HG02885 (cell line): ENCODE measurements around the gene CPPED1.
A peak's percentile ranks its signal among the peaks of the same experiment; 100 is the strongest.
"Not testable (repeated sequence)": the region's sequence is repeated elsewhere in the genome, so short reads cannot be mapped to it uniquely, and the experiment has no call there.

Experiments
- ATAC-seq: cut with Tn5 transposase; IDR thresholded peaks from one replicate; pipeline ENCODE4 v1.9.1; 2021; ENCODE audit warnings: mild to moderate bottlenecking; ENCODE audit not compliant: unreplicated experiment, poor library complexity

CPPED1 gene

GRCh38 chr16:12803203-12804093 is at the start of gene CPPED1:
TSS of gene CPPED1 (minus strand) at chr16:12803887. CDS start at chr16:12803776, 111 bp downstream.
- peak; percentile 82 for ATAC-seq

DNA sequence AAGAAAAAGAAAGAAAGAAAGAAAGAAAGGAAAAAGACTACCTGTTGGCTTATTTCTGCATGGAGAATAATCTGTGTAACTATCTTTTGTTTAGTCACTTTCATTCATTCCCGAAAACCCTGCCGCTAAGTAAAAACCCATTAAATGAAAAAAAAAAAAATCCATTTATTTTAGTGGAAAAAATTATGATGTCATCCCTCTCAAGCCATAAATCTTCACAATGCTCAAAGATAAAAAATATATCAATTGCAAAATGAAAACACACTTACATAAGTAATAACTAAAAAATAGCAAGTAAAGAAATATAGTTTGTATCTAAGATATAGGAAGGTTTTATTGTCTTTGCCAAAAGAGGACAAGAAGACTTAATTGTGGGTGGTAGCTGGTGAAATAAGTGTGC is 46.5 kb upstream of the CPPED1 start:
- ATAC-seq, result no peak

DNA sequence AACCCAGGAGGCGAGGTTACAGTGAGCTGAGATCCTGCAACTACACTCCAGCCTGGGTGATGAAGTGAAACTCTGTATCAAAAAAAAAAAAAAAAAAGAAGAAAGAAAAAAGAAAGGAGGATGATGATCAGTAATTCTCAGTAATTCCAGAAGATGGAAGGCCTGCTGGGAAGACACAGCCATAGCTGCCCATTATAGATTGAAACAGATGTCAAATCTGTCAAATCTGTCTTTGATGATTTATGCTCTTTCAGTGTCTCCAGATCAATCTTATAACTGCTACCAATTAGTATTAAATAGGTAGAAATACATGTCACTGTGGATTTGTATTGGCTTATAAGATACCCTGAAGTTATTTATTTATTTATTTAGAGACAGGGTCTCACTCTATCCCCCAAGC is 42.9 kb upstream of the CPPED1 start:
- no peak for ATAC-seq

- ATAC-seq, result no peak
Observed at GRCh38 chr16:12845282-12845681, 41.6 kb upstream of the CPPED1 start.

DNA sequence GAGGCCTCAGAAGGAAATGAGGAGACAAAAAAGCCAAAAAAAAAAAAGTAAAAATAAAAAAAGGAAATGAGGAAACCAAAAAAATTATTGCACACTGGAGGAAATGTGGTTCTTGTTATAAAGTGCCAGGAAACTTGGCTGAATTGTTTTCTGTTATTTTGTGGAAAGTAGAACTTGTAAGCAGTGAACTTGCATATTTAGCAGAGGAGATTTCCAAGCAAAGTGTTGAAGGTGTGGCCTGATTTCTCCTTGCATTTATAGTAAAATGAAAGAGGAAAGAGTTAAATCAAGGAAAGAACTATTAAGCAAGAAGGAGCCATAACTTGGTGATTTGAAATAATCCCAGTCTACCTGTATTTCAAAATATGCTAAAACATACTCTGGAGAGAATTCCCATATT is 34.1 kb upstream of the CPPED1 start:
- ATAC-seq, result no peak

DNA sequence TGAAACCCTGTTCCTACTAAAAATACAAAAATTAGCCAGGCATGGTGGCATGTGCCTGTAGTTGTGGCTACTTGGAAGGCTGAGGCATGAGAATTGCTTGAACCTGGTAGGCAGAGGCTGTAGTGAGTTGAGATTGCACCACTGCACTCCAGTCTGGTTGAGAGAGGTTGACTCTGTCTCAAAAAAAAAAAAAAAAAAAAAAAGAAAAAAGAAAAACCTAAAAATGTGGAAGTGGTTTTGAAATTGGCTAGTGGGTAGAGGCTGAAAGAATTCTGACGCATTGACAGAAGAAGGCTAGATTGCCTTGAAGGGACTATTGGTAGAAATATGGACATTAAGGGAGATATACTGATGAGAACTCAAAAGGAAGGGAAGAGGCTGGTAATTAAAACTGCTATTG is 33.6 kb upstream of the CPPED1 start:
- ATAC-seq, result no peak

GRCh38 chr16:12833926-12834325 is 30.2 kb upstream of the CPPED1 start:
- no peak for ATAC-seq

DNA sequence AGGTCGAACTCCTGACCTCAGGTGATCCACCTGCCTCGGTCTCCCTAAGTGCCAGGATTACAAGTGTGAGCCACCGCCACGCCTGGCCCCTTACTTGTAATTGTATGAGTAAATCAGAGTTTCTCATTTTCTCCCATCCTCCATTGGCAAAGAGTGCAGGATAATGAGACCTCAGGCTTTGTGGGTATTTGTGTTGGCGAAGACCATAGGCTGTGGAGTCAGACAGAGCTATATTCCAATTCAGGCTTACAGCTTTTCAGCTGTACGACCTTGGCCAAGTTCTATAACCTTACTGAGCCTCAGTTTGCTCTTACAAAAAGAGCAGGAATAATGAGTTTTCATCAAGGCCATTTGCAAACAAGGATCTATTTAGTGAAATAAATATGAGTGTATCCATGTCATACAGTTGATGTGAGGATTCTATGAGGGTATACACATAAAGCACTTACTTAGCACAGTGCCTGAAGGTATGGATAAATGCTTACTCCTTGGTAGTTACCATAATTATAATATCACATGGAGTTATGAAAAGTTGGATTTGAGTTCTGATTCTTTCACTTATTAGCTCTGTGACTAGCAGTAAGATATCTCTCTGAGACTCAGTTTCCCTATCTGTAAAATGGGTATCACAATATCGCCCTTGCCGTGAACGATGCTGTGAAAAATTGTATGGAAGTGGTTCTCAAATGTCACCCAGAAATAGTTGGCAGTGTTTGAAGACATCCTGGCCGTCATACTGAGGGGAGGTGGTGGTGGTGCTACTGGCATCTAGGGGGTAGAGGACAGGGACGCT is 25.6 kb upstream of the CPPED1 start:
- no peak for ATAC-seq

DNA sequence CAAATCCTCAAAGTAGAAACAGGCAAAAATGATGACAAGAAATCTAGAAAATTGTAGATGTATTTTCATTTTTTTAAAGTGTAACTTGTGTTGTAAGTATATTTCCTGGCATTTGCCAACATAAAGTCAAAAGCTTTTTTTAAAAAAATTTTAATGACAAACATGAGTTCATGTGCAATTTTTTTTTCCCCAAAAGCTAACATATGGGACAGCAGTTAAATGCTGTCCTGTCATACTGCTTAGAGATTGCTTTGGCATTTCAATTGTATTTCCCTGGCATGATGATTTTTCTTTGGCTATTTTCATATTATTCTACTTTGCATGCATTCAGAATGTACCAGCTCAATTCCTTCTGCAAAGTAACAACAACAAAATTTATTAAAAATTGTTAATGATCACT is 24.5 kb upstream of the CPPED1 start:
- no peak for ATAC-seq

DNA sequence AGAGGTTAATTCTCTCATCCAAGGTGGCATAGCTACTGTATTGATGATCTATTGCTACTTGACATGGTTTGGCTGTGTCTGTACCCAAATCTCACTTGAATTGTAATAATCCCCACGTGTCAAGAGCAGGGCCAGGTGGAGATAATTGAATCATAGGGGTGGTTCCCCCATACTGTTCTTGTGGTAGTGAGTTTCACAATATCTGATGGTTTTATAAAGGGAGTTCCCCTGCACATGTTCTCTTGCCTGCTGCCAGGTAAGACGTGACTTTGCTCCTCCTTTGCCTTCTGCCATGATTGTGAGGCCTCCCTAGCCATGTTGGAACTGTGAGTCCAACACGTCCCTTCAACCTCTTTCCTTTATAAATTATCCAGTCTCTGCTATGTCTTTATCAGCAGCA is 22.9 kb upstream of the CPPED1 start:
- ATAC-seq, result no peak

GRCh38 chr16:12819126-12820117 is 15.7 kb upstream of the CPPED1 start:
- no peak for ATAC-seq

GRCh38 chr16:12818326-12818725 is 14.6 kb upstream of the CPPED1 start:
- ATAC-seq, result no peak

DNA sequence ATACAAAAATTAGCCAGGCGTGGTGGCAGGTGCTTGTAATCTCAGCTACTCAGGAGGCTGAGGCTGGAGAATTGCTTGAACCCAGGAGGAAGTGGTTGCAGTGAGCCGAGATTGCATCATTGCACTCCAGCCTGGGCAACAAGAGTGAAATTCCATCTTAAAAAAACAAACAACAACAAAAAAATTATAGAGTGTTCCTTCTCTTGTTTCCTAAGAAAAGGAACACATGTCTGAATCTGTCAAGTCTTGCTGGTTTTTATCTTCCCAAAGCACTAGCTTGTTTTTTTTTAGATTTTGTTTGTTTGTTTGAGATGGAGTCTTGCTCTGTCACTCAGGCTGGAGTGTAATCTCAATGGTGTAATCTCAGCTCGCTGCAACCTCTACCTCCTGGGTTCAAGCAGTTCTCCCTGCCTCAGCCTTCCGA is 13.1 kb upstream of the CPPED1 start:
- not testable (repeated sequence) for ATAC-seq

DNA sequence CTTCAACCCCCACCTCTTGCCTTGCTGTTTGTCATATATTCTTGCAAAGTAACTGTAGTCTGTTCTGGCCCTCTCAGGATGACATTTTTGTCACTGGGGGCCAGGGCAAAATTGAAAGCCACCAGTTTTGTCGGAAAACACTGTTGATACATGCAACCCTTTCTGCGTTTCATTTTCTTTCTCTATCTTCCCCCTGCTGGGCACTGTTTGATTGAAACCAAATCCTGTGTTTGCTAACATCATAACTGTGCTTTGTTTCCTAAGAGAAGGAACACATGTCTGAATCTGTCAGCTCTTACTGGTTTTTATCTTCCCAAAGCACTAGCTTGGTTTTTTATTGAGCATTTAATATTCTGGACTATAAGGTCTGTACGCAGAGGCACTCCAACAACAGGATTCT is 11.7 kb upstream of the CPPED1 start:
- no peak for ATAC-seq

DNA sequence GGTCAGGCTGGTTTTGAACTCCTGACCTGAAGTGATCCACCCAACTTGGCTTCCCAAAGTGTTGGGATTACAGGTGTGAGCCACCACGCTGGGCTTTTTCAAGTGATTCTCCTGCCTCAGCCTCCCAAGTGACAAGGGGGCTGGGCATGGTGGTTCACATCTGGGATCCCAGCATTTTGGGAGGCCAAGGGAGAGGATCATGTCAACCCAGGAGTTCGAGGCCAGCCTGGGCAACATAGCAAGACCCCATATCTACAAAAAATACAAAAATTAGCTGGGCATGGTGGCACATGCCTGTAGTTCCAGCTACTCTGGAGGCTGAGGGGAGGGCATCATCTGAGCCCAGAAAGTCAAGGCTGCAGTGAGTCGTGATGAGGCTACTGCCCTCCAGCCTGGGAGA is 10.0 kb upstream of the CPPED1 start:
- not testable (repeated sequence) for ATAC-seq

DNA sequence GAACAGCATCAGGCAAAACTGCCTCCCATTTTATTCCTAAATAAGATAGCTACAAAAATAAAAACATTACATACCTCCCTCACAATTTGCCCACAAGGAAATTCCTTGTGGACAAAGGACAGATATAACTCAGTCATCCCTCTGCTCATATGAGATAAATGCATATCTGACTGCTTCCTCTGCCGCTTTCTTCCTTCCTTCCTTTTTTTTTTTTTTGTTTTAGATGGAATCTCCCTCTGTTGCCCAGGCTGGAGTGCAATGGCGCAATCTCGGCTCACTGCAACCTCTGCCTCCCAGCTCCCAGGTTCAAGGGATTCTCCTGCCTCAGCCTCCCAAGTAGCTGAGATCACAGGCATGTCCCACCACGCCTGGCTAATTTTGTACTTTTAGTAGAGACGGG is 9.6 kb upstream of the CPPED1 start:
- not testable (repeated sequence) for ATAC-seq

DNA sequence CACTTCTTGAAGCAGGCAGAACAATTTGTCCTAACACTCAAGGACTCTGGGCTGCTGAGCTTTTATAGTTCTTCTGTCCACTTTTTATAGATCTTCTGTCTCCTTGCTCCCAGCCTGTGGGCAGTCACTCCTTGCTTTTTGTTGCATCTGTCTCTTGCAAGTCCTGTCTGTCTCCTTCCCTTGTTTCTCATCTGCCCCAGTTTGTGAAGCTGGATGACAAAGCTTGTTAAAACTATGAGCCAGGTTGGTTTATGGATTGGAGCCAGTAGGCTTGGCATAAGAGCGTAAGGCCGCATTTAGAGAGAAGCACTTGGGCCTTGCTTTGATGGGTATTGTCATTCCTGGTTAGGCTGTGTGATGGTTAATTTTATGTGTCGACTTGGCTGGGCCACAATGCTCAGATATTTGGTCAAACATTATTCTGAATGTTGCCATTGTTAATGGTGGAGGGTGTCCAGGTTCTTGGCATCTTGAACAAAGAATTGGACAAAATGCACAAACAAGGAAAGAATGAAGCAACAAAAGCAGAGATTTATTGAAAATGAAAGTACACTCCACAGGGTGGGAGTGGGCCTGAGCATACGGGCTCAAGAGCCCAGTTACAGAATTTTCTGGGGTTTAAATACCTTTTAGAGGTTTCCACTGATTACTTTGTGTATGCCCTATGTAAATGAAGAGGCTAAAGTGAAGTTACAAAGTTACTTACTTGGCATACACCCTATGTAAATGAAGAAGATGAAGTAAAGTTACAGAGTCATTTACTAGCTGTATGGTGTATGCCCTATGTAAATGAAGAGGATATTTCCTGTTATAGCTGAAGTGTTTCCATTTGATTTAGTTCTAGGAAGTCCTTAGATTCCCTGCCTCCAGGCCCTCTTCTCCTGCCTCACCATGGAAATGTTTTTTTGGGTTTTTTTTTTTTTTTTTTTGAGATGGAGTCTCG is 8.0 kb upstream of the CPPED1 start:
- ATAC-seq, result no peak

DNA sequence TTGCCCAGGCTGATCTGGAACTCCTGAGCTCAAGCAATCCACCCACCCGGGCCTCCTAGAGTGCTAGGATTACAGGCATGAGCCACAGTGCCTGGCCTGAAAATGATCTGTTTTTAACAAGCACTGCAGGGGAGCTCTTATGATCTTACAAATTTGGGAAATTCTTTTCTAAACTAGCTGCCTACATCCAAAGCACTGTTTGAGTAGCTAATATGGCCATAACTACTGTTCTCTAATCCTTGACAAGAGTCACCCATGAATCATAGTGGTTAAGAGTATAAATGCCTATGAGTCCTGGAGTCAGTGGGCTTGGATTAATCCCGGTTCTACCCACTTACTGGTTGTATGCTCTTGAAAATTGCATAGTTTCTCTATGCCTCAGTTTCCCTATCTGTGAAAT is 1.4 kb upstream of the CPPED1 start:
- ATAC-seq, result no peak

GRCh38 chr16:12804395-12804794 is 708 bp upstream of the CPPED1 start:
- no peak for ATAC-seq
